ENCODE data around the gene SLC50A1.
"Not testable (repeated sequence)": the region's sequence is repeated elsewhere in the genome, so short reads cannot be mapped to it uniquely, and the experiment has no call there.

Gene SLC50A1

DNA sequence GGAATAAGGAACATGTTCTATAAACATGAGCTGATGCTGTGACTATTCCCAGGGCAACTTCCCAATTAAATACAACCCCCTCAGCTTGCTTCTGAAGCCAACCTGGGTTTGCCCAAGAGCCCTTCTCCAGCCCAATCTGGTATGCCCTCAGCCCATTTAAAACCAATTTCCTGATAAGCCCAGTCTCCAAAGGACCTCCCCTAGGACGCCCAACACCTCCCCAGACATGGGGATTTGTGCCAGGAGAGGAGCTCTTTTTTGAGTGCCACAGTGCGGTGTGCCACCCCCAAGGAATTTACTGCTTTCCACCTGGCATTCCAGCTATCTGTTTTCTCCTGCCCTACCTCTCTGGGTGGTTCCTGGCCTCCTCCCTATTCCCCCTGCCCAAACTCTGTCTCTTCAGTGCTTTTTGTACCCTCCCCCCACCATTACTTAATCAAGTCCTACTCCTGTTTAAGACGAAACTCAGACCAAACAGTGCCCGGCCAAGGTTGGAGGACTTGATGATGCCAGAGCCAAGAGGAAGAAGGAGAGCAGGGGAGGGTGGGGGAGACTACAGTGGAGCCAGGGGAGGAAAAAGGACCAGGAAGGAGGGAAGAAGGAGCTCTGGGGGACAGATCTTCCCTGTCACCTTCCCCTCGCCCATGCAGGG lies 19.4 kb upstream of the SLC50A1 start:
- no peak for DNase-seq (ENCODE audit: low read depth in 2 of 2)
- no peak for TF ChIP-seq CTCF (IDR thresholded peaks at IDR 0.05; ENCODE audit: low read depth, low read length)
- H3K4me3 ChIP-seq (replicated peaks in 1 of 2; ENCODE audit: low read depth in 2 of 2, low read length in 2 of 2) = no peak overlapping the region

GRCh38 chr1:155117610-155118009 lies 18.0 kb upstream of the SLC50A1 start:
- DNase-seq (ENCODE audit: low read depth in 2 of 2) = no peak
- H3K4me3 ChIP-seq (replicated peaks in 1 of 2; ENCODE audit: low read depth in 2 of 2, low read length in 2 of 2) = no peak overlapping the region
- TF ChIP-seq CTCF (IDR thresholded peaks at IDR 0.05; ENCODE audit: low read depth, low read length) = no peak

- not testable (repeated sequence) for H3K4me3 ChIP-seq (replicated peaks in 1 of 2; ENCODE audit: low read depth in 2 of 2, low read length in 2 of 2); DNase-seq (ENCODE audit: low read depth in 2 of 2)
Observed at GRCh38 chr1:155118090-155118489, 17.6 kb upstream of the SLC50A1 start.

- DNase-seq (ENCODE audit: low read depth in 2 of 2) = no peak
- TF ChIP-seq CTCF (IDR thresholded peaks at IDR 0.05; ENCODE audit: low read depth, low read length) = no peak
Observed at GRCh38 chr1:155120253-155120652, 15.4 kb upstream of the SLC50A1 start.

DNA sequence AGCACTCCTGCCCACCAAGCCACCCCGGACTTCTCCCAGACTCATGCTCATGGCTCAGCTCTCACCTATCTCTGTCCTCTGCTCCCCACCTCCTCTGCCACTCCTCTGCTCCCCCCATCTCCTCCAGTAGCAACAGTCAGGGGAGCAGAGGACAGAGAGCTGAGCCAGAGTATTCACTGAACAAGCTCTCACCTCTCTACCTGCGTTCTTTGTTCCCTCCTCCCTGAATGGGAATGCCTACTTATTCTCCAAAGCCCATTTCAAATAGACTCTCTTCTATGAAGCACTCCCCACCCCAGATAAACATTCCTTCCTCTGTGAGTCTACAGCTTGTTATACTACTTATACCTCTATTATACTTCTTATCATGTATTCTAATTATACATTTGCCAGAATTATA lies 14.4 kb upstream of the SLC50A1 start:
- H3K4me3 ChIP-seq (replicated peaks in 1 of 2; ENCODE audit: low read depth in 2 of 2, low read length in 2 of 2) = no peak overlapping the region
- no peak for TF ChIP-seq CTCF (IDR thresholded peaks at IDR 0.05; ENCODE audit: low read depth, low read length)
- DNase-seq (ENCODE audit: low read depth in 2 of 2) = no peak

More at GRCh38 chr1:155120253-155120652, 15.4 kb upstream of the SLC50A1 start:
- no peak overlapping the region for H3K4me3 ChIP-seq (replicated peaks in 1 of 2; ENCODE audit: low read depth in 2 of 2, low read length in 2 of 2)

GRCh38 chr1:155122308-155122707 lies 13.3 kb upstream of the SLC50A1 start:
- H3K4me3 ChIP-seq (replicated peaks in 1 of 2; ENCODE audit: low read depth in 2 of 2, low read length in 2 of 2) = no peak overlapping the region
- DNase-seq (ENCODE audit: low read depth in 2 of 2) = no peak
- no peak for TF ChIP-seq CTCF (IDR thresholded peaks at IDR 0.05; ENCODE audit: low read depth, low read length)

GRCh38 chr1:155123801-155124200 lies 11.9 kb upstream of the SLC50A1 start:
- no peak for TF ChIP-seq CTCF (IDR thresholded peaks at IDR 0.05; ENCODE audit: low read depth, low read length)
- no peak overlapping the region for H3K4me3 ChIP-seq (replicated peaks in 1 of 2; ENCODE audit: low read depth in 2 of 2, low read length in 2 of 2)
- DNase-seq (ENCODE audit: low read depth in 2 of 2) = peak in 1 of 2 donors; percentile 40

All from cardiac fibroblast (primary cell).